GM12878 (cell line): ENCODE measurements around the gene SET. TPM values are rescaled to one million over a fixed set of nuclear protein-coding genes. Genes with fewer than 3 reads are reported as not detected.

Experiments used
- ATAC-seq: fragments of 200-7000 bp; cut with Tn5 transposase; 3 replicates; pipeline ENCODE4 v1.9.1; 2020; ENCODE audit warnings: mild to moderate bottlenecking, moderate library complexity
- BruUV-seq: library from RNA; stranded (reverse); fragments of 400-500 nt; replicated peaks from 2 replicates; lab custom pipeline; 2021; lab: Mats Ljungman, UMichigan
- CTCF ChIA-PET: fragments of 300-600 bp; sonication (Branson Sonifier 250); formaldehyde crosslinking; extraction: SDS; loops from one replicate; lab custom pipeline; 2021; ENCODE audit warnings: inconsistent platforms; lab: Yijun Ruan, JAX
- POLR2A ChIA-PET: fragments of 350-600 bp; formaldehyde crosslinking; extraction: SDS; loops from one replicate; lab custom pipeline; 2021; ENCODE audit warnings: inconsistent platforms; lab: Charles Lee
- RAD21 ChIA-PET: fragments of 300-600 bp; sonication (Branson Sonifier 250); formaldehyde crosslinking; loops from one replicate; lab custom pipeline; 2023; ENCODE audit warnings: antibody characterized with exemption; ENCODE audit not compliant: unreplicated experiment; lab: Charles Lee
- SMC1A ChIA-PET: fragments of 300-600 bp; sonication (Branson Sonifier 250); formaldehyde crosslinking; loops from one replicate; lab custom pipeline; 2023; ENCODE audit not compliant: unreplicated experiment, uncharacterized antibody; lab: Charles Lee
- DNase-seq: peaks from one replicate; pipeline ENCODE4 v3.0.0-alpha.2; 2011; ENCODE audit warnings: low read depth, low spot score
- FAIRE-seq: peaks from 3 replicates; lab custom pipeline; 2011; peaks lifted over from hg19 to GRCh38; lab: Jason Lieb, UNC
- H2AFZ ChIP-seq: 2 replicates; pipeline ENCODE4 v1.6.0; 2011; ENCODE audit warnings: low read depth, low read length, control low read depth; ENCODE audit not compliant: control insufficient read depth
- H3K27ac ChIP-seq: 2 replicates; pipeline ENCODE4 v1.5.1; 2011; ENCODE audit warnings: control low read depth; ENCODE audit not compliant: control insufficient read depth, insufficient read depth
- H3K27me3 ChIP-seq, 2 experiments: replicated peaks in 1 of 2; 2 replicates each; pipeline versions ENCODE4 v1.6.0 to v1.6.1; 2011; ENCODE audit warnings: low read length in 1 of 2; ENCODE audit not compliant: control insufficient read depth in 2 of 2, insufficient read depth in 2 of 2
- H3K36me3 ChIP-seq, 2 experiments: 2 replicates each; pipeline ENCODE4 v1.5.1; 2011; ENCODE audit warnings: low read length in 1 of 2; ENCODE audit not compliant: control insufficient read depth in 2 of 2, insufficient read depth in 2 of 2
- H3K4me1 ChIP-seq: 2 replicates; pipeline ENCODE4 v1.6.1; 2011; ENCODE audit warnings: mild to moderate bottlenecking, low read length, moderate library complexity, mixed read lengths; ENCODE audit not compliant: control insufficient read depth, insufficient read depth
- H3K4me2 ChIP-seq: 2 replicates; pipeline ENCODE4 v1.6.0; 2011; ENCODE audit warnings: control low read depth; ENCODE audit not compliant: control insufficient read depth, insufficient read depth
- H3K4me3 ChIP-seq: fragments of 200-600 bp; sonication (generic); 2 replicates; pipeline ENCODE4 v1.5.1; 2016
- H3K79me2 ChIP-seq: 2 replicates; pipeline ENCODE4 v1.6.0; 2011; ENCODE audit warnings: low read length; ENCODE audit not compliant: control insufficient read depth, insufficient read depth
- H3K9ac ChIP-seq: 2 replicates; pipeline ENCODE4 v1.8.0; 2011; ENCODE audit warnings: low read length, control low read depth, mixed read lengths; ENCODE audit not compliant: control insufficient read depth, insufficient read depth
- H3K9me3 ChIP-seq: replicated peaks from 3 replicates; pipeline ENCODE4 v1.5.1; 2011; ENCODE audit warnings: mild to moderate bottlenecking, low read length; ENCODE audit not compliant: control insufficient read depth, insufficient read depth
- H4K20me1 ChIP-seq: 2 replicates; pipeline ENCODE4 v1.6.0; 2011; ENCODE audit not compliant: control insufficient read depth, insufficient read depth
- BCL11A ChIP-seq: IDR thresholded peaks from 2 replicates; pipeline ENCODE4 v1.6.1; 2011; ENCODE audit warnings: low read depth, low read length
- CHD2 ChIP-seq: IDR thresholded peaks from 2 replicates; pipeline ENCODE4 v1.6.1; 2011; ENCODE audit warnings: low read depth, low read length, improper control_type of control experiment, borderline replicate concordance
- DPF2 ChIP-seq: fragments of 450-650 bp; IDR thresholded peaks from 2 replicates; pipeline ENCODE4 v1.6.1; 2017; ENCODE audit warnings: mild to moderate bottlenecking
- EP300 ChIP-seq, 2 experiments: fragments of 150-350 bp in 1 of 2; IDR thresholded peaks; 2 replicates each; pipeline ENCODE4 v1.6.1; 2011 to 2012; ENCODE audit warnings: low read depth in 2 of 2, low read length in 2 of 2, borderline replicate concordance in 1 of 2, improper control_type of control experiment in 1 of 2, inconsistent platforms in 1 of 2; ENCODE audit not compliant: control insufficient read depth in 1 of 2
- ETV6 ChIP-seq, 2 experiments: fragments of 450-650 bp in 1 of 2; IDR thresholded peaks in 1 of 2; conservative IDR thresholded peaks in 1 of 2; 2 replicates each; pipeline ENCODE4 v1.6.1; 2014; ENCODE audit warnings: antibody characterized with exemption in 1 of 2, borderline replicate concordance in 1 of 2, low read depth in 1 of 2, mild to moderate bottlenecking in 1 of 2, moderate library complexity in 1 of 2
- EZH2 ChIP-seq: IDR thresholded peaks from 2 replicates; pipeline ENCODE4 v1.6.1; 2012; ENCODE audit warnings: low read depth, mild to moderate bottlenecking, control low read depth, inconsistent platforms, low read length, borderline replicate concordance; ENCODE audit not compliant: control insufficient read depth
- HDGF ChIP-seq: fragments of 450-650 bp; IDR thresholded peaks from 2 replicates; pipeline ENCODE4 v1.6.1; 2016; ENCODE audit warnings: antibody characterized with exemption
- IRF4 ChIP-seq: IDR thresholded peaks from 2 replicates; pipeline ENCODE4 v1.6.1; 2011; ENCODE audit warnings: low read depth, low read length
- MEF2B ChIP-seq: fragments of 450-650 bp; IDR thresholded peaks from 2 replicates; pipeline ENCODE4 v1.6.1; 2018; ENCODE audit warnings: mild to moderate bottlenecking, moderate library complexity; ENCODE audit not compliant: partially characterized antibody, poor library complexity, severe bottlenecking
- MTA3 ChIP-seq: IDR thresholded peaks from 2 replicates; pipeline ENCODE4 v1.6.1; 2012; ENCODE audit warnings: low read length, inconsistent platforms, borderline replicate concordance
- NBN ChIP-seq: fragments of 450-650 bp; IDR thresholded peaks from 2 replicates; pipeline ENCODE4 v1.6.1; 2016
- NFYB ChIP-seq: IDR thresholded peaks from 2 replicates; pipeline ENCODE4 v1.6.1; 2011; ENCODE audit warnings: low read depth, mild to moderate bottlenecking, low read length, improper control_type of control experiment, moderate library complexity; ENCODE audit not compliant: insufficient read depth
- POU2F2 ChIP-seq: IDR thresholded peaks from 3 replicates; pipeline ENCODE4 v1.6.1; 2011; ENCODE audit warnings: low read depth, mild to moderate bottlenecking, low read length, borderline replicate concordance
- YBX1 ChIP-seq: fragments of 450-650 bp; IDR thresholded peaks from 2 replicates; pipeline ENCODE4 v1.6.1; 2016; ENCODE audit warnings: antibody characterized with exemption
- ZNF217 ChIP-seq: fragments of 450-650 bp; IDR thresholded peaks from 2 replicates; pipeline ENCODE4 v1.6.1; 2017; ENCODE audit warnings: antibody characterized with exemption, mild to moderate bottlenecking
- ZNF622 ChIP-seq: fragments of 450-650 bp; IDR thresholded peaks from 2 replicates; pipeline ENCODE4 v1.6.1; 2017; ENCODE audit warnings: mild to moderate bottlenecking, inconsistent platforms
- WGBS: methylation state at CpG from one replicate; pipeline ENCODE4 v1.1.6; 2016; ENCODE audit warnings: low lambda C conversion rate; ENCODE audit not compliant: insufficient replicate concordance, insufficient coverage; ENCODE audit errors: missing lambda C conversion rate; 5-methylcytosine and 5-hydroxymethylcytosine counted together
- in situ Hi-C: fragments of 300-500 bp; cut with MboI; formaldehyde crosslinking; loops from 9 replicates; pipeline ENCODE4 v1.14.3; 2018; ENCODE audit warnings: mixed read lengths
- intact Hi-C: fragments of 100-400 bp; cut with micrococcal nuclease; formaldehyde crosslinking; loops from one replicate; pipeline ENCODE4 v1.14.2; 2022; ENCODE audit not compliant: unreplicated experiment
- polyA plus RNA-seq, 11 experiments: library from polyadenylated mRNA; depleted of rRNA in 4 of 11; unstranded in 6 of 11; stranded (reverse) in 5 of 11; fragments of >200 nt; fragmentation: Nextera tagmentation in 4 of 11; fragmentation: Illumina TruSeq in 1 of 11; extraction: Ambion mirVana in 4 of 11; extraction: Trizol in 1 of 11; gene quantifications; 1 replicate in 1 of 11; 2 replicates in 10 of 11; pipeline versions ENCODE4 v1.2.1 to v1.2.3, GENCODE V29; 2011 to 2016; ENCODE audit warnings: inconsistent platforms in 2 of 11, missing spikeins in 2 of 11, low read depth in 1 of 11
- total RNA-seq, 4 experiments: library from RNA; depleted of rRNA in 3 of 4; stranded (reverse); fragments of >200 nt in 3 of 4; fragmentation: Illumina TruSeq in 1 of 4; extraction: Trizol in 1 of 4; gene quantifications; 2 replicates each; pipeline versions ENCODE4 v1.2.1 to v1.2.3, GENCODE V29; 2013 to 2021
- TF ChIP-seq, protein P1 (sequence below): fragments of 450-650 bp; conservative IDR thresholded peaks from 2 replicates; pipeline ENCODE4 v1.6.1; 2017; ENCODE audit warnings: mild to moderate bottlenecking, moderate library complexity
- TF ChIP-seq, protein P2 (sequence below): fragments of 450-650 bp; IDR thresholded peaks from 2 replicates; pipeline ENCODE4 v1.6.1; 2016; ENCODE audit warnings: mild to moderate bottlenecking, moderate library complexity, borderline replicate concordance

SET gene
- total and polyA plus RNA-seq, 10 of the 15 experiments (the other 5 are each of a cell fraction or from before 2014, with no cell fraction given) = 284 to 706 (median 445) TPM

DNA sequence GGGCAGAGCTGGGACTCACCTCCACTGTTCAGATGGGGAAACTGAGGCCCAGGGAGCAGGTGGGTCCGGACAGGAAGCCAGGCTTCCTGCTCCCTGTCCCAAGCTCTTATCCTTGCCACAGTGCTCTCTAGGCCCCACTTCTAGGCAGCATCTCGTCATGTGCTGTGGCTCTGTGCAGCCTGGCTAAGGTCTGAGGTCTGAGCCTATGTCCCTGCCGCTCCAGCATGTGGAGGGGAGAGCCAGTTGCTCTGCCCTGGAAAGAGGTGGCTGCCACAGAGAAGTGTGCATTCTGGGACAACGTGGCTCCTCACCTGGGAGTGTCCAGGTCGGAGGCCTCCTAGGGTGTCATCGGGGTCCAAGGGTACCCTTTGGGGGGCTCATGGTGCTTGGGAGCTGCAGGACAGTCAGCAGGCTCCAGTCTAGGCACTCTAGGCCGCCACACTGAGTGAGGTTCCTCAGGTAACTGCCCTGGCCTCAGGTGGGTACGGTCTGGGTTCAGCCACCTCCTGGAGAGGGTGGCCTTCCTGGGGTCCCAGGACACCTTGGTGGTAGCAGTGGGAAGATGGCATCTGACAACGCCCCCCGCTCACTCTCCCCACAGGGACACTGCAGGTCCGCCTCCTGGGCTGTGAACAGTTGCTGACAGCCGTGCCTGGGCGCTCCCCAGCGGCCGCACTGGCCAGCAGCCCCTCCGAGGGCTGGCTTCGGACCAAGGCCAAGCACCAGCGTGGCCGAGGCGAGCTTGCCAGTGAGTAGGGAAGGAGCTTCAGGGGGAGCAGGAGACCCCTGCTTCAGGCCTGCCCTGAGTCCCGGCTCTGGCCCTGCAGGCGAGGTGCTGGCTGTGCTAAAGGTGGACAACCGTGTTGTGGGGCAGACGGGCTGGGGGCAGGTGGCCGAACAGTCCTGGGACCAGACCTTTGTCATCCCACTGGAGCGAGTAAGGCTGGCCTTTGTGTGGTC is 23.7 kb downstream of the SET start:
- Histone ChIP-seq H3K79me2 (no peaks in the 10 kb centered on the region), H3K27me3 (no peaks in the 10 kb centered on the region), H3K36me3 (no peaks in the 10 kb centered on the region), H3K27ac (no peak overlapping the region), H3K4me1 (no peaks in the 10 kb centered on the region), H2AFZ (no peak overlapping the region), H3K9me3 (no peaks in the 10 kb centered on the region), H3K4me3 (no peak overlapping the region), H3K9ac (no peak overlapping the region), H3K4me2 (no peak overlapping the region), H4K20me1 (no peaks in the 10 kb centered on the region)
- peak; percentile 32; the same call in 1 of the 3 replicates for ATAC-seq
- FAIRE-seq = no peak
- BruUV-seq = no TSS peak
- ChIA-PET POLR2A (no interaction called here), RAD21 (no interaction called here), CTCF (no interaction called here), SMC1A (no interaction called here)
- WGBS = 61% methylated on average over 26 of the region's 26 CpGs
- DNase-seq = no peak
- intact Hi-C loops = no loop called here
- in situ Hi-C loops = no loop called here
- no peak for TF ChIP-seq YBX1
- no peak for TF ChIP-seq EZH2
- no peak for TF ChIP-seq NFYB
- TF ChIP-seq POU2F2 = no peak
- no peak for TF ChIP-seq BCL11A
- TF ChIP-seq ZNF622 = no peak
- no peak for TF ChIP-seq HDGF
- TF ChIP-seq, protein P1, sequence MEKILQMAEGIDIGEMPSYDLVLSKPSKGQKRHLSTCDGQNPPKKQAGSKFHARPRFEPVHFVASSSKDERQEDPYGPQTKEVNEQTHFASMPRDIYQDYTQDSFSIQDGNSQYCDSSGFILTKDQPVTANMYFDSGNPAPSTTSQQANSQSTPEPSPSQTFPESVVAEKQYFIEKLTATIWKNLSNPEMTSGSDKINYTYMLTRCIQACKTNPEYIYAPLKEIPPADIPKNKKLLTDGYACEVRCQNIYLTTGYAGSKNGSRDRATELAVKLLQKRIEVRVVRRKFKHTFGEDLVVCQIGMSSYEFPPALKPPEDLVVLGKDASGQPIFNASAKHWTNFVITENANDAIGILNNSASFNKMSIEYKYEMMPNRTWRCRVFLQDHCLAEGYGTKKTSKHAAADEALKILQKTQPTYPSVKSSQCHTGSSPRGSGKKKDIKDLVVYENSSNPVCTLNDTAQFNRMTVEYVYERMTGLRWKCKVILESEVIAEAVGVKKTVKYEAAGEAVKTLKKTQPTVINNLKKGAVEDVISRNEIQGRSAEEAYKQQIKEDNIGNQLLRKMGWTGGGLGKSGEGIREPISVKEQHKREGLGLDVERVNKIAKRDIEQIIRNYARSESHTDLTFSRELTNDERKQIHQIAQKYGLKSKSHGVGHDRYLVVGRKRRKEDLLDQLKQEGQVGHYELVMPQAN = no peak
- TF ChIP-seq MEF2B = no peak
- TF ChIP-seq DPF2 = no peak
- no peak for TF ChIP-seq NBN
- TF ChIP-seq, protein P2, sequence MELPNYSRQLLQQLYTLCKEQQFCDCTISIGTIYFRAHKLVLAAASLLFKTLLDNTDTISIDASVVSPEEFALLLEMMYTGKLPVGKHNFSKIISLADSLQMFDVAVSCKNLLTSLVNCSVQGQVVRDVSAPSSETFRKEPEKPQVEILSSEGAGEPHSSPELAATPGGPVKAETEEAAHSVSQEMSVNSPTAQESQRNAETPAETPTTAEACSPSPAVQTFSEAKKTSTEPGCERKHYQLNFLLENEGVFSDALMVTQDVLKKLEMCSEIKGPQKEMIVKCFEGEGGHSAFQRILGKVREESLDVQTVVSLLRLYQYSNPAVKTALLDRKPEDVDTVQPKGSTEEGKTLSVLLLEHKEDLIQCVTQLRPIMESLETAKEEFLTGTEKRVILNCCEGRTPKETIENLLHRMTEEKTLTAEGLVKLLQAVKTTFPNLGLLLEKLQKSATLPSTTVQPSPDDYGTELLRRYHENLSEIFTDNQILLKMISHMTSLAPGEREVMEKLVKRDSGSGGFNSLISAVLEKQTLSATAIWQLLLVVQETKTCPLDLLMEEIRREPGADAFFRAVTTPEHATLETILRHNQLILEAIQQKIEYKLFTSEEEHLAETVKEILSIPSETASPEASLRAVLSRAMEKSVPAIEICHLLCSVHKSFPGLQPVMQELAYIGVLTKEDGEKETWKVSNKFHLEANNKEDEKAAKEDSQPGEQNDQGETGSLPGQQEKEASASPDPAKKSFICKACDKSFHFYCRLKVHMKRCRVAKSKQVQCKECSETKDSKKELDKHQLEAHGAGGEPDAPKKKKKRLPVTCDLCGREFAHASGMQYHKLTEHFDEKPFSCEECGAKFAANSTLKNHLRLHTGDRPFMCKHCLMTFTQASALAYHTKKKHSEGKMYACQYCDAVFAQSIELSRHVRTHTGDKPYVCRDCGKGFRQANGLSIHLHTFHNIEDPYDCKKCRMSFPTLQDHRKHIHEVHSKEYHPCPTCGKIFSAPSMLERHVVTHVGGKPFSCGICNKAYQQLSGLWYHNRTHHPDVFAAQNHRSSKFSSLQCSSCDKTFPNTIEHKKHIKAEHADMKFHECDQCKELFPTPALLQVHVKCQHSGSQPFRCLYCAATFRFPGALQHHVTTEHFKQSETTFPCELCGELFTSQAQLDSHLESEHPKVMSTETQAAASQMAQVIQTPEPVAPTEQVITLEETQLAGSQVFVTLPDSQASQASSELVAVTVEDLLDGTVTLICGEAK = no peak
- TF ChIP-seq MTA3 = no peak
- TF ChIP-seq CHD2 = no peak
- no peak for TF ChIP-seq ETV6 (conservative IDR thresholded peaks at IDR 0.05 in 1 of 2, IDR thresholded peaks at IDR 0.05 in 1 of 2; ENCODE audit: borderline replicate concordance in 1 of 2, low read depth in 1 of 2)
- TF ChIP-seq ZNF217 = no peak
- TF ChIP-seq EP300 (IDR thresholded peaks at IDR 0.05; ENCODE audit: borderline replicate concordance in 1 of 2, control insufficient read depth in 1 of 2, low read depth in 2 of 2, low read length in 2 of 2) = no peak
- TF ChIP-seq IRF4 = no peak
